Effector CD4-positive, alpha-beta T cell (primary cell): ENCODE measurements around the gene MIA.
"Not testable (repeated sequence)": the region's sequence is repeated elsewhere in the genome, so short reads cannot be mapped to it uniquely, and the experiment has no call there.

Experiments
- DNase-seq: peaks from one replicate; pipeline ENCODE4 v3.0.0-alpha.2; 2020

MIA gene

DNA sequence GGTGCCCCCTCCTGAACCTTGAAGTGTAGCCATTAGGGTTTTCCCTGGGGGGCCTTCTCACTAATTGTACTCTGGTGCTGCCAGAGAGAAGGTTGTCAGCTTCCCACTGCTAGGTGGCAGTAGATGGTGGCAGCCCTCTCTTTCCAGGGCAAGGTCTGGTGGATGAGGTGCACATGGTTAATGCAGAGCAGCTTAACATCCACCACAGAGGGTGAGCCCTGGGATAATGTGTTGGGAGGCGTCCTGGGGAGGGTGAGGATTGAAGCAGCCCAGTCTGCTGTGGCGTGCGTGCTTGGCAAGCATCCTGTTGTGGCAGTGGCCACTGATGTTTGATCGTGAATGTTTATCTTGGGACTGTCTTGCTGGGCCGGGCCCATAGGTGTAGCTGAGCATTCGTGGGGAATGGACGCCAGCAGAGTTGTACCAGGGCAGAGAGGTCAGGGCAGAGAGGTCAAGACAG is 29.5 kb downstream of the MIA start:
- DNase-seq: no peak

DNA sequence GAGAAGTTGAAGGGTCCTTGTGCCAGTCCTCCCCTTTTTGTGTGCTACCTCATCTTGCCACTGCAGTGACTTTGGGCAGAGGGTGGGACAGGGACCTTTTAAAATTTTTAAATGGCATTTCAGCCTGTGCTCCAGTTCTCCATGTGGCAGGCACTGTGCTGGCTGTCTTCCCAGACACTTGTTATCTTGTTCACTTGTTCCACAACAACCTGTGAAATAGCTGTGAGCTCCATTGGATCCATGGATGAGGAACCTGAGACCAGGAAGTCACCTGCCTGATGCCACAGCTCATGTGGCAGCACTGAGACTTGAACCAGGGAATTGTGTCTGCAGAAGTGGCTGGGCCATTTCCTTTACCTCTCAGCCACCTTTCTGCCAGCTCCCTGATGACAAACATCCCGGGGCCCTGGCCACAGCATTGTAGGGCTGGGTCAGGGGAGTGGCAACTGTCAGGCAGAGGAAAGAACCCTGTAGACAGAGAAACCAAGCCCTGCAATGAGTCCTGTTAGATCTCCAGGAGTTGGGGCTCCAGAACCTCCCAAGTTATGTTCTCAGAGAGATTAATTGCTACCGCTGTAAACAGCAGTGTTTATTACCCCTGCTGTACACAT is 30.0 kb downstream of the MIA start:
- DNase-seq: peak; percentile 24

DNA sequence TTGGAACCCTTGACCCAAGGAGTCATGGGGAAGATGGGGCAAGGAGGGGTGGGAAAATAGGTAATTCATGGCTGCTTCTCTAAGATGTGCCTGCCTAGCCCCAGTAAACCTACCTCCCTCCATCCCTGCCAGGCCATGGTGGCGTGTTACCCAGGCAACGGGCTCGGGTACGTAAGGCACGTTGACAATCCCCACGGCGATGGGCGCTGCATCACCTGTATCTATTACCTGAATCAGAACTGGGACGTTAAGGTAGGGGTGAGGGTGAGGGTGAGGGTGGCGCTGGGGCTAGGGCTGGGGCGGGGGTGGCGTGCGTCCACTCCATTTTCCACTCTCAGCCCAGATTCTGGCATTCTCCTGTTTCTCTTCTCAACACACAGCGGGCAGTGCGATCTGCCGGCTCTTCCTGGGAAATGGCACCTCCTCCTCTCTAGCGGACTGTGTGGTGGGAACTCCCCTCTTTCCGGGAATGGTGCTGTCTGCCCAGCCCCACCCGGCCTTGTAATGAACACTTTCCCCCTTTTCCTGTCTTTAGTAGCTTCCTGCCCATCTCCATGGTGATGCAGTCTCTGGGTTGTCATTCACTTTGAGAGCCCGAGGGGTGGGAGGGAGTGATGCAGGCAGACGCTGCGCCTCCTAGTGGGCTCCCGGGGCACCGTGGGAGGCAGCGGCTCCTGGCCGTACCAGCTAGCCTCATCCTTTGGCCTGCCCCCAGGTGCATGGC is 31.3 kb downstream of the MIA start:
- DNase-seq: peak; percentile 77

DNA sequence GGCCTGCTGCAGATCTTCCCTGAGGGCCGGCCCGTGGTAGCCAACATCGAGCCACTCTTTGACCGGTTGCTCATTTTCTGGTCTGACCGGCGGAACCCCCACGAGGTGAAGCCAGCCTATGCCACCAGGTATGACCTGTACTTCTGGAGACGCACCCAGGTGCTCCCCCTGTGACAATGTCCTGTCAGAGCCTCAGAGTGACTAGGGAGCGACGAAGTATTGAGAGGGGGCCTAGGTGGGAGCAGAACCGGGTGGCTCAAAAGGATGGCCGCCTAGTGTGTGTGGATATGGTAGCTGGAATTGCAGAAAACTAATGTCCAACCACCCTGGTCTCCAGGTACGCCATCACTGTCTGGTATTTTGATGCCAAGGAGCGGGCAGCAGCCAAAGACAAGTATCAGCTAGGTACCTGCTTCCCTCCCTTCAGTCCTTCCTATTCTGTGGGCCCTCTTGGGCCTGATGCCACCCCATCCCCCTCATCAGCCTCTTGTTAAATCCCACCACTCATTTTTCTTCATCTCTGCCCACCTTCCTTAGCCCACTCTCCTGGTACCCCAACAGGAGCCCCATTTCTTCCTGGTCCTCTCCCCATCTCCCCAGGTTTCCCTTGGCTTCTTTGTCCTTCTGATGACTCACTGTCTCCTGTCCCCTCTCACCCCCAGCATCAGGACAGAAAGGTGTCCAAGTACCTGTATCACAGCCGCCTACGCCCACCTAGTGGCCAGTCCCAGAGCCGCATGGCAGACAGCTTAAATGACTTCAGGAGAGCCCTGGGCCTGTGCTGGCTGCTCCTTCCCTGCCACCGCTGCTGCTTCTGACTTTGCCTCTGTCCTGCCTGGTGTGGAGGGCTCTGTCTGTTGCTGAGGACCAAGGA is 32.1 kb downstream of the MIA start:
- no peak for DNase-seq

DNA sequence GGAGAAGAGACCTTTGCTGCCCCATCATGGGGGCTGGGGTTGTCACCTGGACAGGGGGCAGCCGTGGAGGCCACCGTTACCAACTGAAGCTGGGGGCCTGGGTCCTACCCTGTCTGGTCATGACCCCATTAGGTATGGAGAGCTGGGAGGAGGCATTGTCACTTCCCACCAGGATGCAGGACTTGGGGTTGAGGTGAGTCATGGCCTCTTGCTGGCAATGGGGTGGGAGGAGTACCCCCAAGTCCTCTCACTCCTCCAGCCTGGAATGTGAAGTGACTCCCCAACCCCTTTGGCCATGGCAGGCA is 32.7 kb downstream of the MIA start:
- DNase-seq: no peak

DNA sequence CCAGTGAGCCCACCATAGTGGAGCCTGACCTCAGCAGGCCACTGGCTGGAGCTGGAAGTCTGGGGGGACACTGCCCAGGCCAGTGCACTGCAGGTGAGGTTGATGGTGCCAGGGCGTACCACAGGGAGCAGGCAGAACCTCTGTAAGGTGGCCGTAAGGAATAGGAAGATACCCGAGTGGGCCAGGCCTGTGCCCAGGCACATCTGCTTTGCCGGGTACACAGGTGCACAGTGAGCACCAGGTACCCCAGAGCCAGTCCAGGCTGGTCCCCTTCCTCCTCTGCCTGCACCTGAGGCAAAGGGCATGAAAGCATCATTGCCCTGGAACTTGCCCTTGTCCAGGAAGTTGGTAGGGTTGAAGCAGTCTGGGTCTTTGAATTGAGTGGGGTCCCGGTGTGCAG is 33.2 kb downstream of the MIA start:
- DNase-seq: no peak

DNA sequence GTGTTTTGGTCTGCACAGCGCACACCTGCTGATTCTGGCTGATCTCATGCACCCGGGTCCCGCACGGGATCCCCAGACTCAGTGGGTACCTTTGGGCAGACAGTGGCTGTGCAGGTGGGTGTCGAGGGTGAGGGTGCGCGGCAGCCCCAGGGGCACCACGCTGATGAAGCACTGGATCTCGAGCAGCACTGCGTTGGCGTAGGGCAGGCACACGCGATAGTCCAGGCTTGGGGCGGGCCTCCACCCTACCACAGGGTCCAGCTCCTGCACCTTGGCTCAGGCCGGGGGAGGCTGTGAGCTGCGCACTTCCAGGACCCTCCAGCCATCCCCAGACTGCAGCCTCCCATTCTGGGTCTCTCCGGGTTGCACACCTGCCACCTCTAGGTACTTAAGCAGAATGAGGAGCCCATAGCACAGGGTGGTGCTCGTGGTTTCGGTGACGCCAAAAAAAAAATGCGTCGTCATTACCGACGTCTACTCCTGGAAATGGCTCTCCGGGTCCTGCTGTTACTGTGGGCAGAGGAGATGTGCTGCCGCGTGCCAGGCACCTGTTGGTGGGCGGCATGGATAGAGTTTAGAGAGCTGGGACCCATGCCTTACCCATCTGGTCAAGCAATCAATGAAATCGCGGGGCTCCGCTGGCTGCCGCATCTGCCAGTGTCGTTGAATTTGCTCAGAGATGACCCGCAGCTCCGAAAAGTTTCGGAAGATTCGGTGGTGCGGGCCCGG is 34.2 kb downstream of the MIA start:
- DNase-seq: no peak

DNA sequence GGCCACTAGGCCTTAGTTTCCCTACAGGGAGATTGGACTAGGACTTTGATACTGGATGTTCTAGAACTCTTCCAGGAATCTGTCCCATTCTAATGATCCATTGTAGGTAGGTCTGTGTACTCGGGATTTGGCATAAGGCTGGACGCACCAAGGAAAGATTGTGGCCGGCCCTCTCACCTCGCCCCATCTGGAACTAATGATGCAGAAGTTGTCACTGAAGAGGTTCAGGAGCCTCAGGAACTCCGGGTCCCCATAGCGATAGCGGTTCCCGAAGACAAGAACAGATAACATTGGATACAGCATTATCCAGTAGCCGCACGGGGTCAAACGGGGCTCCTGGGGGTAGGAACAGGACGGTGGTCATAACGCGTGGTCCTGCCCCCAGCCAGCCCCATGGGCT is 34.8 kb downstream of the MIA start:
- no peak for DNase-seq

DNA sequence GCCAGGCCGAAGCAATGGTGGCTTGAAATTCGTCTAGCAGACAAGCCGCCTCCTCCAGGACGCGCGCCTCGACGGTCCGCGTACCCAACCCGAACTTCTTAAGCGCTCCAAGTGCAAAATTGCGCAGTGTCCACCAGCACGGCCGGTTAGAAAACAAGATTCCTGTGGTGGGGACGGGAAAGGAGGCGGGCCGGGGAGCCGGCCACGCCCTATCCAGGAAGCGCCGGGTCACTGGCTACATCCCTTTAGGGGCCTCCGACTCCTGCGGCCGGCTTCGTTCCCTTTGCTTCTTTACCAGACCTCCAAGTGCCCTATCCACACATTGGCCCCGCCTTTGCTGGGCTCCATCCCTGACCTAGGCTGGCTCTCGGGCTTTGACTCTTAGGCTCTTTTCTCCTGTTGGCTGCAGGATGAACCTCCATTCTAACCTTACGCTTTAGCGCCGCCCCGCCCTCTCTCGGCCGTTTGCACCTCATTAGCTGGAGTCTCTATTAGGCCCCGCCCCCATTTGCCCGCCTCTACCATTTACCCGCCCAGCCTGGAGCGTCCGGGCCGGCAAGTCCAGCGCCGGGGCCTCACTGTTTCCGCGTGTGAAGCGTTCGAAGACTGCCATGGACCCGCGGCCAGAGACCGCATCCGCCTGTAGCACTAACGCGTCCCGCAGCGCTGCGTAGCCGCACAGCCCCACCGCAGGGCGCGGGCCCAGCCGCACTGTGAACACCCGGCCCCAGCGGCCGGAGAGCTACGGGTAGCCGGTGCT is 35.5 kb downstream of the MIA start:
- peak; percentile 27 for DNase-seq

DNA sequence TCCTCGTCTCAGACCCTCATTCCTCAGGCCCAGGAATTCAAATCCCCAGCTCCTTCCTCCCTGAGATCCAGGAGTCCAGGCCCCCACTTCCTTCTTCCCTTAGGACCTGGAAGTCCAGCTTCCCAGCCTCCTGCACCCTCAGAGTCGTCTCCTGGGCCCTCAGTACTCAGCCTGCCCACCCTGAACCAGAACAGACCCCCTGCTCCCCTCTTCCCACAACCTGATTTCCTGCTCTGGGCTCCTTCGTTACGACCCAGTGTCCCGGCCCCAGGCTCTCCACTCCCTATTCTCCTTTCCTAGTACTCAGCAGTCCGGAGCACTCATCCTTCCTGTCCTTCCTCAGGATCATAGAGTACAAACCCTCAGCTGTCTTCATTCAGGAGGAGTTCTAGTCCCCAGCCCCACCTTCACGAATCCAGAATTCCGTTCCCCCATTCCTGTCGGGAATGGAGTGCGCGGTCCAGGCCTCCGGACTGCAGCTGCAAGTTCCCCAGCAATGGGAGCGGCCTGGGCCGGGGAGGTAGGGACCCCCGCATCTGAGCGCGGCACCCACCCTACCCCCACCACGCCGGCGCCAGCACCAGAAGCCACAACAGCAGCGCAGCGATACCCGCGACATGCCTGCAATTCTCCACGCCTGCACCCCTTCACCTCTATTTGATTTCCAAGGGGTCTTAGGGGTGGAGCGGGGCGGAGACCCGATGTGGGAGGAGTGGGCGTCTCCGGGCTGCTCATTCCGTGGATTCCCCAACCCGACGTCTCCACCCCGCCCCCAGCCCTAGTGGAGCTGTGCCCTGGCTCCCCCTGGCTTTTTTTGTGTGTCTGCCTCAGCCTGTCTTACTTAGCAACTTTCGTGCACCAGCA is 36.4 kb downstream of the MIA start:
- DNase-seq: no peak

DNA sequence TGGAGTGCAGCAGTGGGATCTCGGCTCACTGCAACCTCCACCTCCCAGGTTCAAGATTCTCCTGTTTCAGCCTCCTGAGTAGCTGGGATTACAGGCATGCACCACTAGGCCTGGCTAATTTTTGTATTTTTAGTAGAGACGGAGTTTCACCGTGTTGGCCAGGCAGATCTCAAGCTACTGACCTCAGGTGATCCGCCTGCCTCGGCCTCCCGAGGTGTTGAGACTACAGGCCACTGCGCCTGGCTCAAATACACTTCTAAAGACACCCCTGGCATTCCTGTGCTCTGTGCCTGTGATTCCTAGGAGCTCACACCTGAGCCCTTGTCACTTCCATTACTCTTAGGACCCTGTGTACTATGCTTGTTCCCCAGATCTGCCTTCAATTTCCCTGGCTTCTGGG is 37.2 kb downstream of the MIA start:
- not testable (repeated sequence) for DNase-seq

DNA sequence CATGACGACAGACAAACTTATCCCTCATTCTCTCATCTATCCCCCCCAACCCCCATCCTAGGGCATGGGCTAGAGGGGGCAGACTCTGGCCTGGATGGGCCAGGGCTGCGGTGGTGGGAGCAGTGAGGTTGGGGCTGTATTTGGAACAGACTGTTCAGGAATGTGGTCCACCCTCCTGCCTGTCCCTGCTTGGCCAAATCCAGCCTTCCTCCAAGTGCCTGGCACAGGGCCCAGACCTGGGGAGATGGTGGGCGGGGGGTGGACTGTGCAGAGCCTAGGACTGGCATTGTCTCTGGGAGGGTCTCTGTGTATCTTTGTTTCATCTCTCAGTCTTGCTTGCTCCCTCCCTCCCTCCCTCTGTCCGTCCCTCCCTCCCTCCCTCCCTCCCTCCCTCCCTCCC is 37.9 kb downstream of the MIA start:
- no peak for DNase-seq

DNA sequence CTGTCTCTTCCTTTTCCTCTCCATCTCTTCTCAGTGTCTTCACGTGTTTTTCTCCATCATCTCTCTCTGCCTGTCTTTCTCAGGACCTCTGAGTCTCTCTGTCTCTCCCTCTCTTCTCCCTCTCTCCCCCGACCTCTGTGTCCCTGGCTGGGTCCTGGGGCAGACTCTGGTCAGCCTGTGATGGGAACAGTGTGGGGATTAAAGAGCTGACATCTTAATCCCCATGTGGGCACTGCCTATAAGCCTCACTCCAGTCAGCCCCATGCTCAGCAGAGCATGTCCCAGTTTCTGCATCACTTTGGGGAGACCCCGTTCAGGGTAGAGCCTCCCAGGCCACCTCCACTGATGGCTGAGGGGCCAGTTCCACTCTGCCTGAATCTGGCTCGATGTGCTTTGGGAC is 39.9 kb downstream of the MIA start:
- no peak for DNase-seq

DNA sequence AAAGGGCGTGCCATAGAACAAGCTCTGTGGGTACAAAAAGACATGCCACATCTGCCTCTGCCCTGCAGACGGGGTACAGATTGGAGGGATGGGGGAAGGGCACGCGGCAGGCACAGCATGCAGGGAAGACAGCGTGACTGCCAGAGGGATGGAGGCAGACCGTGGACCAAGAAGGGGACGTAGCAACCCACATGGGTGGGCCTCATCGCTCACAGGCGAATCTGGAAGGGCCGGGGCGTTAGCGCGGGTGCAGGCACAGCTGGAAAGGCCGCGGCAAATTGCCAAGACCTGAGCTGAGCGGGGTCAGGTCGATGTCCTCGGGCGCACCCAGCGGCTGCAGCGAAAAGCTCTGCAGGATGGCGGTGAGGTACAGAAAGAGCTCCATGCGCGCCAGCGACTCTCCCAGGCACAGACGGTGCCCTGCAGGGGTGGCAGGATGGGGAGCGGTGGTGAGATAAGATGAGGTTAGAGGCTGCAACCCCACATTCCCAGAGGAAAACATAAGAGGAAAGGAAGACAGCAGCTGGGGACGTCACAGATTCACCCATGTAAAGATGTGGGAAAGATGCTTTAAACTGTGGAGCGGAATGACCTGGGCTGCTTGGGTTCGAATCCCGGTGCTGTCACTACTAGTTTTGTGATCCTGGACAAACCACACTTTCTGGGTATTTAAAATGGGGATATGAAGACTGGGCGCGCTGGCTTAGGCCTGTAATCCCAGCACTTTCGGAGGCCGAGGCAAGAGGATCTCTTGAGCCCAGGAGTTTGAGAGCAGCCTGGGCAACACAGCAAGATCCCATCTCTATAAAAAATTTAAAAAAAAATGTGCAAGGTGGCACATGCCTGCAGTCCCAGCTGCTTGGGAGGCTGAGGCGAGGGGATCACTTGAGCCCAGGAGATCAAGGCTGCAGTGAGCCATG is 43.4 kb downstream of the MIA start:
- DNase-seq: peak; percentile 72

DNA sequence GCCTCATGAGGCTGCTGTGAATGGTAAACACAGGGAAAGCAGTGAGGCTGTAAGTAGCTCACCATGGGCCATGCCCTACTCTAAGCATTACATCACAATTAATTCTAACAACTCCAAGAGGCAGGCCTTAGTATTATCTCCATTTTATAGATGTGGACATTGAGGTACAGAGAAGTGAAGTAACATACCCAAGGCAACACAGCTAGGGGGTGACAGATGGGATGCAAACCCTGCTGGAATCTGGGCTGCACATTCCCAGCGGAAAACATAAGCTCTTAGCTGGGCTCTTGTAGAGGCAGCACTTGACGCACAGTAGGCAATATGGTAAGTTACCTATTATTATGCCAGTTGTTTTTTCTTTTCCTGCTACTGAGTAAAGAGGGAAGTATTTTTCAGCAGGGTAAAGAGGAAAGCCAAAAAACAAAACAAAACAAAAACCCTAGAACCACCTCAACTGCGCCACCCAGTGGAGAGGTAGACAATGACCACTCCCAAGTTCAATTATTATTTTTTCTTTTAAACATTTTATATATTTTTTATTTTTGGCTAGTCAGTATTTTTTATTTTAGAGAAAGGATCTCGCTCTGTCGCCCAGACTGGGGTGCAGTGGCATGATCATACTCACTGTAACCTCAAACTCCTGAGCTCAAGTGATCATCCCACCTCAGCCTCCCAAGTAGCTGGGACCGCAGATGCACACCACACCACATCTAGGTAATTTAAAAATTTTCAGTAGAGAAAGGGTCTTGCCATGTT is 44.3 kb downstream of the MIA start:
- DNase-seq: peak; percentile 68

DNA sequence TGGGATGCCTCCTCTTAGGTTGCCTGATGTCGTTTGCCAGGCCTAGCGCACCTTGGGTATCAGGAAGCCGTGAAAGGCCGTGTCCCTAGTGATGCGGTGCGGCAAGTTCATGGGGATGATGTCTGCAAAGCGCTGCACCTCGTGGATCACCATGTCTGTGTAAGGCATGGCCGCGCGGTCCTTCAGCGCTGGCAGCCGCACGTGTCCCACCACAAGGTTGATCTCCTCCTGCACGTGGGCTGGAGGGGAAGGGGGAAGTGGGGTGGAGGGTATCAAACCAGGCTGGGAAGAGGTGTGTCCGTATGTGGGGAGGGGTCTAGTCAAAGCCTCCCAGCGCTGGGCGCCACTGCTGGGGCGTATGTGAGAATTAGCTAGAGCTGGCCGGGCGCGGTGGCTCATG is 46.8 kb downstream of the MIA start:
- DNase-seq: no peak

DNA sequence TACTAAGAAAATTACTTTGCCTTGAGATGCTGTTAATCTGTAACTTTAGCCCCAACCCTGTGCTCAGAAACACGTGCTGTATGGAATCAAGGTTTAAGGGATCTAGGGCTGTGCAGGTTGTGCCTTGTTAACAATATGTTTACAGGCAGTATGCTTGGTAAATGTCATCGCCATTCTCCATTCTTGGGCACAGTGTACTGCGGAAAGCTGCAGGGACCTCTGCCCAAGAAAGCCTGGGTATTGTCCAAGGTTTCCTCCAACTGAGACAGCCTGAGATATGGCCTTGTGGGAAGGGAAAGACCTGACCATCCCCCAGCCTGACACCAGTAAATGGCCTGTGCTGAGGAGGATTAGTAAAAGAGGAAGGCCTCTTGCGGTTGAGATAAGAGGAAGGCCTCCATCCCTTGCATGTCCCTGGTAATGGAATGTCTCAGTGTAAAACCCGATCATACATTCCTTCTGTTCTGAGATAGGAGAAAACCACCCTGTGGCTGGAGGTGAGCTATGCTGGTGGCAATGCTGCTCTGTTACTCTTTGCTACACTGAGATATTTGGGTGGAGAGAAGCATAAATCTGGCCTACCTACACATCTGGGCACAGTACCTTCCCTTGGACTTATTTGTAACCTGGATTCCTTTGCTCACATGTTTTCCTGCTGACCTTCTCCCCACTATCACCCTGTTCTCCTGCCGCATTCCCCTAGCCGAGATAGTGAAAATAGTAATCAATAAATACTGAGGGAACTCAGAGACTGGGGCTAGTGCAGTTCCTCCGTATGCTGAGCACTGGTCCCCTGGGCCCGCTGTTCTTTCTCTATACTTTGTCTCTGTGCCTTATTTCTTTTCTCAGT is 47.6 kb downstream of the MIA start:
- DNase-seq: not testable (repeated sequence)

DNA sequence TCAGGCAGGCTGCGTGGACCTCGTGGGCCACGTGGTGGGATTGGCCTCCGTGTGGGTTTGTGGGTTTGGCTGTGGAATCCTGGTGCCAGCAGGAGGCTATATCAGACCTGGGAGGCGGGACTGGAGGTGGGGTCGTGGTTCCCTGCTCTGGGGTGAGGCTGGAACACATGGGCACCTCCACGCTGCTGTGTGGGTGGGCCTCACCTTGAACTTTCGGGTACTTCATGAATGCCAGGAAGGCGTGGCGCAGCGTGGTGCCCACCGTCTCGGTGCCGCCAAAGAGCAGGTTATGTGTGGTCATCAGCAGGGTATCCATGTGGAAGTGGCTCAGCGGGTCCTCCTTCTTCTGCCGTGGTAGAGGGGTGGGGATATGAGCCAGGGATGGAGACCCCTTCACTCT is 49.6 kb downstream of the MIA start:
- DNase-seq: not testable (repeated sequence)
